Islet of Langerhans (tissue), 1 donor: ENCODE results near the gene PRDM11.

Source experiments
- FAIRE-seq: peaks from one replicate; lab custom pipeline; 2011; peaks lifted over from hg19 to GRCh38; lab: Jason Lieb, UNC

Gene PRDM11

GRCh38 chr11:45142241-45143055 is 4.0 kb upstream of the PRDM11 start:
- no peak for FAIRE-seq

GRCh38 chr11:45143494-45143893 is 2.9 kb upstream of the PRDM11 start:
- FAIRE-seq, result no peak

- no peak for FAIRE-seq
These were observed 2.0 kb upstream of the PRDM11 start for GRCh38 chr11:45144126-45145082.

DNA sequence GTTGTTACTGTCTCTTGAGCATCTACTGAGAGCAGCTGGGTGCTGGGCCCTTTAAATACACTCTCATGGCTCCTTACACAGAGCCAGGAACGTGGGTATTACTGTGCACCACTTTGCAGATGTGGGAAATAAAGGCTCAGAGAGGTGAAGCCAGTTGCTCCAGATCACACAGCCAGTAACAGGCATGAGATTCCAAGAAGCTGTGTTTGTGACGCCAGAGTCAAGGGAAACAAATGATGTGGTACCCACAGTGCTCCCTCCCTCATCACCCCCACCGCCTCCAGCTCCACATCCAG is 1.4 kb upstream of the PRDM11 start:
- FAIRE-seq, result no peak

DNA sequence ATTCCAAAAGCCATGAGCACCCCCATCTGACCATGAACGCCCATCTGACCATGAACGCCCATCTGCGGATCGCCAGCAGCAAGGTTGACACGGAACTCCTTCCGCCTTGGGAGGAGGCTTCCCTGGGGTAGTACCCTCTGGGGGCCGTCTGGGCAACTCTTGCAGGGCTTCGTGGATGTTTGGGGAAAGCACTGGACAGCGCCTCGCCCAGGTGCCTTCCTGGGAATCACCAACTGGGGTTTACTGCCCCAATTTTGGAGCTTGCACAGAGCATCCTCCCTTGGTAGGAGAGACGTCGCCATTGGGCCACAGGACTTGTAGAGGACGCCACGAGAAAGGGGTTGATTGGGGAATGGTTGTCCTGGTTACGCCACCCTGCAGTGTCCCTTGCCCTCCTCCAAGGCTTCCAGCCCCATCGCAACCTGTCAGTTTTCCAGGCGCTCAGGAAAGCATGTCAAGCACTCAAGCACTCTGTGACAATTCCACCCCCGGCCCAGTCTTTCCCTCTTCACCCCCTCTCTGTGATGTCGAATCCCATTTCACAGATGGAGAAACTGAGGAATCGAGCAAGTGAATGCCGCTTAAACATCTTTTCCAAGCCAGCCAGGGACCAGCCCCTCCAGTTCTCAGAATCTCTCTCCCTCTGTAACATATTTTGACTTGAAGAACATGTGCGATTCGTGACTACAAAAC is 914 bp upstream of the PRDM11 start:
- no peak for FAIRE-seq

- FAIRE-seq, result no peak
These were observed 734 bp downstream of the PRDM11 start for GRCh38 chr11:45147017-45147728.

GRCh38 chr11:45147891-45148675 is 1.6 kb downstream of the PRDM11 start:
- no peak for FAIRE-seq

DNA sequence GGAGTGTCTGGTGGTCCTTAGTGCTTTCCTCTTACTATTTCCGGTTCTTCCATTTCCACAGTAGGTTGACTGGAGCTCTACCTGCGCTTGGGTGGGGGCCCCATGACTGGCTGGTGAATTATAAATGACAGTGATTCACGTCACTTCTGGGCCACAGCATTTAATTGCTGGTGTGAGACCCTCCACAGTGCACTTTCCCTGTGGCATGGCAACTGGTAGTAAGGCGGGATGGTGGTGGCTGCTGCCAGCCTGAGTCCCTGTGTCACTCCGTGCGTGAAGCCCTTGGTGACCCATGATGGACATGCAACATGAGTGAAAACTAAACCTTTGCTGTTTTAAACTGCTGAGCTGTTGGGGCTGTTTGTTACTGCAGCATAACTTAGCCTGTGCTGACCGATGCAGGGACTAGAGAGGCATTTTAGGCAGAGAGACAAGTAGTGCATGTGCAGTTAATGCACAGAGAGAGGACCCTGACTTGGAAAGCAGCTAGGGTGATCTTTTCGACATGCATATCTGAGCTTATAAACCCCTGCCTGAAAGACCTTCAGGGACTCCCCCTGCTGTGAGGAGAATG is 3.1 kb downstream of the PRDM11 start:
- FAIRE-seq, result no peak

DNA sequence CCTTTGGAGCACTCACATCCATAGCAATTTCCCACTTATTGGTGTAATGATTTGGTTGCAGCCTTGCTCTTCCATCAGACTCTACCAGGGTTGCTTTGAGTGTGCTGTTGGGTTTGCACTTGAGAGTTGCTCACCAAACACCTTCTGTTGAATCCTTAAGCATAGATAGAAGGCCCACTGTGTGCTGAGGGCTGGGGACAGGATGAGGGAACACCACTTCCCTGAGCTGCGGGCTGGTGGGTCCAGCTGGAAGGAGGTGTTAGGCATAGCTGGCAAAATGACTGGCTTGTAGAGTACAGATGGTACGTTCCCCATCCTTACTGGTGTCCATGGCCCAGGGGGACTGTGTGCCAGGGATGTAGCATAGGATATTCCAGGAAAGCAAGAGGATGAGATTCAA is 3.9 kb downstream of the PRDM11 start:
- no peak for FAIRE-seq

- no peak for FAIRE-seq
These were observed 4.5 kb downstream of the PRDM11 start for GRCh38 chr11:45150943-45151342.

GRCh38 chr11:45151362-45151982 is 5.0 kb downstream of the PRDM11 start:
- FAIRE-seq, result no peak

DNA sequence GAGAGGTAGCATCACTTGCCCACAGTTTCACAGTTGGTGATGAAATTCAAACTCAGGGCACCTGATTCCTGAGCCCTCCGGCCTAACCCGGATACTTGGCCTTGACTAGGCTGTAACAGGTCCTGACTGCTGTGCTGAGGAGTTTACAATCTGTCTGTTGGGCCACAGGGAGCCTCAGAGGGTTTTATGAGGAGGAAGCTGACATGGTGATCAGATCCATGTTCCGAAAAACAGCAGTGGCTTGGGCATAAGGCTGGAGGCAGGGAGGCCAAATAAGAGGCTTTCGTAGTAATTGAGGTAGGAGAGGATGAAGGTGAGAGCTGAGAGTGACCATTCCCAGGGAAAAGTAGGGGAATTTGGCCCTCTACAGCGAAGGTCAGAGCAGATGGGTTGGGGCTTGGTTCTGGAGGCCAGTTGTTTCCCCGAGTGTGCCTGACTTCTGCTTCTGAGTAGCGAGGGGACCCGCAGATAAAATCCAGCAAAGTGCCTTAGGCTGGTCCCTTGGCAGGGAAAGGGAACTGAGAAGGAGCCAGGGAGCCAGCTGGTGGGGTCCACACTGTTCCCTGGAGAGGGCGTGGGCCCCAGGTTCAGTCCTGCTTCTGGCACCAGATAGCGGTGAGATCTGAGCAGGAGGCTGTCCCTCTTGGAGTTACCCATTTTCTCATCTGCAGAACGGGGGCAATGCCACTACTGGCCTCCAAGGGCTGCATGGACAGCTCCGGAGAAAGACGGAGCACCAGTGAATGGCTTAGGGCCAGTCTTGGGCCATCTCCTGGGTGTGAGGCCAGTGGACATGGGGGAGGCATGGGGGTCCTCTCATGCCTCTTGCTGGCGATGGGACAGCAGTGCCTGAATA is 6.5 kb downstream of the PRDM11 start:
- no peak for FAIRE-seq

GRCh38 chr11:45154276-45154675 is 7.8 kb downstream of the PRDM11 start:
- no peak for FAIRE-seq

GRCh38 chr11:45155058-45155551 is 8.7 kb downstream of the PRDM11 start:
- FAIRE-seq, result no peak

DNA sequence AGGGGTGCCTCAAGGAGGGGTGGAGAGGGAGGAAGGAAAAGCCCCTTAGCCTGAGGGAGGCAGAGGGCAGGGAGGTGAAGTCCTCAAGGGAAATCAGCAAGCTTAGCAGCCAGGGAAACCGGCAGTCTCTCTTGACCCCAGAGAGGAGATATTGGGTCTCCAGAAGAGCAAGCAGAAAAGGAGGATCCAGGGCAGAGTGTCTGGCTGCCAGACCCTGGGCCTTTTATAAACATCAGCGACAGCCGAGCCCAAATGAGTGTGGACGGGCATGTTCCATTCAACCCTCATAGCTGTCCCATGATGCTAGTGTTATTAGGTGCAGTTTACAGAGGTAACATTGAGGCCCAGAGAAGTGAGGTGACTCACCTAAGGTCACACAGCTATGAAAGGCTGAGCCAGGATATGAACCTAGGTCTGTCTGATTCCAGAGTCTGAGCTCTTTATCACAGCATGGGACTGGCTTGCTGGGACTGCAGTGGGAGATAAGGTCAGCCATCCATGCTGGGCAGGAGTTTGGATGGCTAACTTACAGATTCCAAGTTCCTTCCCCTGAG is 9.3 kb downstream of the PRDM11 start:
- no peak for FAIRE-seq

DNA sequence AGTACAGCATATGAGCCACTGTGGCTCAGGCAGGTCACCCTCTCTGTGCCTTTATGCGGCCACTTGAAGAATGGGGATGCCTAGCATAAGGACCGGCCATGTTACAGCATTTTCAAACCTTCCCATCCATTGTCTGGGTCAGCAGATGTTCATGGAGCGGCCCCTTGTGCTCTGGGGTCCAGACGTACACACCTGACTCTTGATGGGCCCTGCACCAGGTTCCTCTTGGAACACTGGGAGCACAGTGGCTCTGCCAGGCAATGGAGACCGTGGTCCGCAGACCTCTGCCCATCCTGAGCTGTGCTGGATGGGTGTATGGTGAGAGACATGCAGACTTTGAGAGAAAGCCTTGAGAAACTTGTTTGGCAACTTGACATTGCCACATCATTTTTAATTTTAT is 9.8 kb downstream of the PRDM11 start:
- no peak for FAIRE-seq

GRCh38 chr11:45156741-45157140 is 10.3 kb downstream of the PRDM11 start:
- no peak for FAIRE-seq

DNA sequence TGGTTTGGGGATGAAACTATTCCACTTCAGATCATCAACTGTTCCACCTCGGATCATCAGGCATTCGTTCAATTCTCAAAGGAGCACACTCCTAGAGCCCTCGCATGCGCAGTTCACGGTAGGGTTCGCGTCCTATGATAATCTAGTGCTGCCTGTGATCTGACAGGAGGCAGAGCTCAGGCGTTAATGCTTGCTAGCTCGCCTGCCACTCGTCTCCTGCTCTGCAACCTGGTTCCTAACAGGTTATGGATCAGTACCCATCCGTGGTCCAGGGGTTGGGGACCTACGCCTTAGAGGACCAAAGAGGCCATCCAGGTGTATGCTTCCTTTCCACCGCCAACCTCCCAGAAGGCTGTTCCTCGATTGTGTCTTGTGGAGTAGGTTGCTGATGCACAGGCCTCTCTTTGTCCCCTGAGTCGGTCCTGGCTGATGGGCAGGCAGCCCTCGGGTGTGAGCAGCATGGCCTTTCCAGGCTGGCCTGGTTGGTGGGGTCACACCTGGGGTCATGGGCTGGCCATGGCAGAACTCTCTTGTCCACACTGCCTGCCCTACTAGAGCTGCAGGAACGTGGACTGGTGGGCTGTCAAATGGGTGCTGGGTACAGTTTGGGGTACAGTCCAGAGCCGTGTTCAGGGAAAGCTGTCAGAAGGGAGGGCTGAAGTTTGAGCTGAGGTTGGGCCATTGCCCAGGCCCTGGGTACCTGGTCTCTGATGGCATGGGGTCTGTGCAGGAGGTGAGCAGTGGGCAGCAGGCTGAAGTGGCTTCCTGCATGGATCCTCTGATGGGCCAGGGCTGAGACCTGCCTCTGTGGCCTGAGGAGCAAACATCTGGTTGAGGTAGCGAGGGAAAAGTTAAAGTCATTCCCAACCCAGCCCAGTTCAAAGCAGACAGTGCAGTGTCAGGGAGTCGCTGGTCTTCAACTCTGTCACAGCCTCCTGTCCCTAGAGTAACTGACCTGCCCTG is 11.1 kb downstream of the PRDM11 start:
- FAIRE-seq, result no peak
